ENCODE data around the gene KCNJ11.

The KCNJ11 gene

GRCh38 chr11:17406082-17406817 is 17.8 kb upstream of the KCNJ11 start:
- no peak overlapping the region for H4K91ac ChIP-seq (ENCODE audit: low read length)
- H2BK120ac ChIP-seq (ENCODE audit: low read depth, low read length), result no peak overlapping the region
- H2AFZ ChIP-seq (ENCODE audit: low read depth, low read length), result no peak overlapping the region

GRCh38 chr11:17405232-17406005 is 17.0 kb upstream of the KCNJ11 start:
- Histone ChIP-seq H3K9me3 (ENCODE audit: control insufficient read depth, low read length) (no peaks in the 10 kb centered on the region), H4K8ac (ENCODE audit: low read length) (no peak overlapping the region), H2BK5ac (ENCODE audit: low read depth, low read length, poor library complexity, severe bottlenecking) (no peak overlapping the region), H4K91ac (ENCODE audit: low read length) (no peak overlapping the region), H2BK12ac (ENCODE audit: low read length in 2 of 2) (no peak overlapping the region), H3K27me3 (ENCODE audit: control insufficient read depth in 1 of 2, insufficient read depth in 1 of 2, low read length in 2 of 2) (peaks cover 8 to 23% of the 10 kb centered on the region in 2 experiments), H2AFZ (ENCODE audit: low read depth, low read length) (peak overlapping the region; percentile 3), H3K4me3 (ENCODE audit: insufficient read depth in 1 of 2, low read depth in 1 of 2, low read length in 2 of 2) (peak overlapping the region in 1 of 2 experiments; percentile 11), H3K23ac (ENCODE audit: low read length in 2 of 2) (no peak overlapping the region), H3K18ac (ENCODE audit: low read depth in 1 of 2, low read length in 2 of 2) (no peak overlapping the region), H3K4me2 (ENCODE audit: low read length, poor library complexity, severe bottlenecking) (no peak overlapping the region), H3K79me1 (replicated peaks; ENCODE audit: low read length, poor library complexity, severe bottlenecking) (no peaks in the 10 kb centered on the region), H3K27ac (ENCODE audit: low read length, poor library complexity, severe bottlenecking) (no peak overlapping the region), H3K14ac (ENCODE audit: low read length in 2 of 2) (peak overlapping the region in 1 of 2 experiments; percentile 25), H3K4me1 (ENCODE audit: control insufficient read depth, insufficient read depth, low read depth, low read length) (peaks cover 2% of the 10 kb centered on the region), H3K36me3 (ENCODE audit: control insufficient read depth in 1 of 2, insufficient read depth in 2 of 2, low read depth in 1 of 2, low read length in 2 of 2) (no peaks in the 10 kb centered on the region), H3K4ac (ENCODE audit: low read depth in 1 of 2, low read length in 2 of 2) (no peak overlapping the region), H2AK5ac (ENCODE audit: low read length, severe bottlenecking) (no peak overlapping the region), H2BK120ac (ENCODE audit: low read depth, low read length) (no peak overlapping the region), H2BK15ac (ENCODE audit: low read depth, poor library complexity, severe bottlenecking) (peak overlapping the region; percentile 32), H3K9ac (ENCODE audit: low read length) (no peak overlapping the region)
- peak; percentile 70 for DNase-seq
- 32% methylated on average over 15 of the region's 15 CpGs for WGBS

More at GRCh38 chr11:17406082-17406817, 17.8 kb upstream of the KCNJ11 start:
- H3K27me3 ChIP-seq (ENCODE audit: control insufficient read depth in 1 of 2, insufficient read depth in 1 of 2, low read length in 2 of 2), result peaks cover 7 to 26% of the 10 kb centered on the region in 2 experiments
- no peak for DNase-seq
- no peak overlapping the region for H2BK5ac ChIP-seq (ENCODE audit: low read depth, low read length, poor library complexity, severe bottlenecking)
- H2BK15ac ChIP-seq (ENCODE audit: low read depth, poor library complexity, severe bottlenecking), result no peak overlapping the region
- 87% methylated on average over 8 of the region's 8 CpGs for WGBS
- H2AK5ac ChIP-seq (ENCODE audit: low read length, severe bottlenecking), result no peak overlapping the region
- no peaks in the 10 kb centered on the region for H3K79me1 ChIP-seq (replicated peaks; ENCODE audit: low read length, poor library complexity, severe bottlenecking)
- H3K27ac ChIP-seq (ENCODE audit: low read length, poor library complexity, severe bottlenecking), result no peak overlapping the region
- H3K18ac ChIP-seq (ENCODE audit: low read depth in 1 of 2, low read length in 2 of 2), result no peak overlapping the region
- H3K9ac ChIP-seq (ENCODE audit: low read length), result no peak overlapping the region
- H3K14ac ChIP-seq (ENCODE audit: low read length in 2 of 2), result peak overlapping the region in 1 of 2 experiments; percentile 25
- H3K4me2 ChIP-seq (ENCODE audit: low read length, poor library complexity, severe bottlenecking), result no peak overlapping the region
- H3K36me3 ChIP-seq (ENCODE audit: control insufficient read depth in 1 of 2, insufficient read depth in 2 of 2, low read depth in 1 of 2, low read length in 2 of 2), result no peaks in the 10 kb centered on the region
- H3K4ac ChIP-seq (ENCODE audit: low read depth in 1 of 2, low read length in 2 of 2), result no peak overlapping the region
- H3K4me1 ChIP-seq (ENCODE audit: control insufficient read depth, insufficient read depth, low read depth, low read length), result peaks cover 2% of the 10 kb centered on the region
- H4K8ac ChIP-seq (ENCODE audit: low read length), result no peak overlapping the region
- H2BK12ac ChIP-seq (ENCODE audit: low read length in 2 of 2), result no peak overlapping the region
- no peaks in the 10 kb centered on the region for H3K9me3 ChIP-seq (ENCODE audit: control insufficient read depth, low read length)
- H3K23ac ChIP-seq (ENCODE audit: low read length in 2 of 2), result no peak overlapping the region
- peak overlapping the region in 1 of 2 experiments; percentile 11 for H3K4me3 ChIP-seq (ENCODE audit: insufficient read depth in 1 of 2, low read depth in 1 of 2, low read length in 2 of 2)

- DNase-seq, result no peak
- Histone ChIP-seq H3K18ac (ENCODE audit: low read depth in 1 of 2, low read length in 2 of 2) (no peak overlapping the region), H3K4me3 (ENCODE audit: insufficient read depth in 1 of 2, low read depth in 1 of 2, low read length in 2 of 2) (no peak overlapping the region), H4K8ac (ENCODE audit: low read length) (no peak overlapping the region), H3K27ac (ENCODE audit: low read length, poor library complexity, severe bottlenecking) (no peak overlapping the region), H3K36me3 (ENCODE audit: control insufficient read depth in 1 of 2, insufficient read depth in 2 of 2, low read depth in 1 of 2, low read length in 2 of 2) (no peaks in the 10 kb centered on the region), H2AK5ac (ENCODE audit: low read length, severe bottlenecking) (no peak overlapping the region), H3K4ac (ENCODE audit: low read depth in 1 of 2, low read length in 2 of 2) (no peak overlapping the region), H3K9me3 (ENCODE audit: control insufficient read depth, low read length) (no peaks in the 10 kb centered on the region), H4K91ac (ENCODE audit: low read length) (no peak overlapping the region), H3K4me1 (ENCODE audit: control insufficient read depth, insufficient read depth, low read depth, low read length) (peaks cover 2% of the 10 kb centered on the region), H2BK15ac (ENCODE audit: low read depth, poor library complexity, severe bottlenecking) (no peak overlapping the region), H2BK120ac (ENCODE audit: low read depth, low read length) (no peak overlapping the region), H2BK12ac (ENCODE audit: low read length in 2 of 2) (no peak overlapping the region), H3K27me3 (ENCODE audit: control insufficient read depth in 1 of 2, insufficient read depth in 1 of 2, low read length in 2 of 2) (peaks cover 5 to 29% of the 10 kb centered on the region in 2 experiments), H3K23ac (ENCODE audit: low read length in 2 of 2) (no peak overlapping the region), H3K9ac (ENCODE audit: low read length) (no peak overlapping the region), H3K4me2 (ENCODE audit: low read length, poor library complexity, severe bottlenecking) (no peak overlapping the region), H3K79me1 (replicated peaks; ENCODE audit: low read length, poor library complexity, severe bottlenecking) (no peaks in the 10 kb centered on the region), H2BK5ac (ENCODE audit: low read depth, low read length, poor library complexity, severe bottlenecking) (no peak overlapping the region), H2AFZ (ENCODE audit: low read depth, low read length) (no peak overlapping the region), H3K14ac (ENCODE audit: low read length in 2 of 2) (no peak overlapping the region)
- 94% methylated on average over 15 of the region's 18 CpGs for WGBS
Measured at GRCh38 chr11:17403980-17404759, 15.7 kb upstream of the KCNJ11 start.
